Panc1 (cell line): ENCODE data around the gene RRP1. TPM values are rescaled to one million over a fixed set of nuclear protein-coding genes. Genes with fewer than 3 reads are reported as not detected.

ENCODE experiments used
- ATAC-seq: fragments of 200-7000 bp; cut with Tn5 transposase; 2 replicates; pipeline ENCODE4 v1.9.1; 2020; ENCODE audit warnings: mild to moderate bottlenecking, moderate library complexity
- BruUV-seq: library from RNA; stranded (reverse); fragments of 400-500 nt; replicated peaks from 2 replicates; lab custom pipeline; 2021; lab: Mats Ljungman, UMichigan
- CTCF ChIA-PET: fragments of 300-600 bp; sonication (Branson Sonifier 250); formaldehyde crosslinking; loops from one replicate; lab custom pipeline; 2022; ENCODE audit warnings: antibody characterized with exemption; lab: Charles Lee
- POLR2A ChIA-PET: fragments of 300-600 bp; sonication (Branson Sonifier 250); formaldehyde crosslinking; loops from one replicate; lab custom pipeline; 2022; ENCODE audit warnings: antibody characterized with exemption; lab: Charles Lee
- DNase-seq: peaks from one replicate; pipeline ENCODE4 v3.0.0-alpha.2; 2010; ENCODE audit warnings: low read depth, low spot score
- H3K27ac ChIP-seq: 2 replicates; pipeline ENCODE4 v1.5.1; 2011; ENCODE audit warnings: mild to moderate bottlenecking, low read length, inconsistent platforms
- H3K27me3 ChIP-seq: fragments of 200-500 bp; sonication (Bioruptor generic); 2 replicates; pipeline ENCODE4 v1.6.0; 2014; ENCODE audit warnings: low read length, inconsistent platforms; ENCODE audit not compliant: control insufficient read depth, insufficient read depth
- H3K36me3 ChIP-seq: fragments of 200-500 bp; sonication (Bioruptor generic); 2 replicates; pipeline ENCODE4 v1.5.1; 2014; ENCODE audit warnings: inconsistent platforms, mild to moderate bottlenecking, low read length, moderate library complexity; ENCODE audit not compliant: control insufficient read depth, insufficient read depth
- H3K4me1 ChIP-seq: 2 replicates; pipeline ENCODE4 v1.5.1; 2011; ENCODE audit warnings: inconsistent platforms, mild to moderate bottlenecking, low read length, moderate library complexity; ENCODE audit not compliant: control insufficient read depth, insufficient read depth
- H3K4me3 ChIP-seq, 2 experiments: 2 replicates each; pipeline ENCODE4 v1.5.1; 2011 to 2012; ENCODE audit warnings: low read depth in 2 of 2, low read length in 2 of 2, mild to moderate bottlenecking in 2 of 2, inconsistent platforms in 1 of 2, moderate library complexity in 1 of 2
- H3K9me3 ChIP-seq: fragments of 200-500 bp; sonication (Bioruptor generic); 2 replicates; pipeline ENCODE4 v1.5.1; 2014; ENCODE audit warnings: low read depth, mild to moderate bottlenecking, inconsistent platforms, low read length, moderate library complexity; ENCODE audit not compliant: control insufficient read depth, insufficient read depth
- POLR2AphosphoS5 ChIP-seq: IDR thresholded peaks from 2 replicates; pipeline ENCODE4 v1.6.1; 2012; ENCODE audit warnings: mild to moderate bottlenecking, low read depth, low read length, moderate library complexity
- SIN3A ChIP-seq: IDR thresholded peaks from 2 replicates; pipeline ENCODE4 v1.6.1; 2012; ENCODE audit warnings: low read depth, mild to moderate bottlenecking, low read length, moderate library complexity, borderline replicate concordance; ENCODE audit not compliant: insufficient read depth
- TCF7L2 ChIP-seq: IDR thresholded peaks from 2 replicates; pipeline ENCODE4 v1.6.1; 2011; ENCODE audit warnings: mild to moderate bottlenecking, low read depth, low read length, inconsistent platforms
- in situ Hi-C: cut with HindIII; loops from 2 replicates; pipeline ENCODE4 v1.10.0; 2016; ENCODE audit warnings: low sequenced_read_pairs, low pct_unique_long_range_greater_than_20kb
- intact Hi-C: fragments of 100-400 bp; cut with micrococcal nuclease; formaldehyde crosslinking; loops from one replicate; pipeline ENCODE4 v1.10.0; 2022; ENCODE audit not compliant: unreplicated experiment
- total RNA-seq: library from RNA; stranded (reverse); gene quantifications from one replicate; pipeline ENCODE4 v1.2.1, GENCODE V29; 2021; ENCODE audit not compliant: unreplicated experiment
- TF ChIP-seq, protein P1 (sequence below), 2 experiments: IDR thresholded peaks; 2 replicates each; pipeline ENCODE4 v1.6.1; 2011 to 2012; ENCODE audit warnings: low read depth in 2 of 2, control low read depth in 1 of 2, low read length in 1 of 2, mild to moderate bottlenecking in 1 of 2, moderate library complexity in 1 of 2; ENCODE audit not compliant: insufficient read depth in 1 of 2
- TF ChIP-seq, protein P2 (sequence below): fragments of 450-650 bp; IDR thresholded peaks from 2 replicates; pipeline ENCODE4 v1.5.1; 2017; ENCODE audit warnings: mild to moderate bottlenecking

RRP1 gene
- total RNA-seq, 1 experiment from 2014 or later, result 41.8 TPM

DNA sequence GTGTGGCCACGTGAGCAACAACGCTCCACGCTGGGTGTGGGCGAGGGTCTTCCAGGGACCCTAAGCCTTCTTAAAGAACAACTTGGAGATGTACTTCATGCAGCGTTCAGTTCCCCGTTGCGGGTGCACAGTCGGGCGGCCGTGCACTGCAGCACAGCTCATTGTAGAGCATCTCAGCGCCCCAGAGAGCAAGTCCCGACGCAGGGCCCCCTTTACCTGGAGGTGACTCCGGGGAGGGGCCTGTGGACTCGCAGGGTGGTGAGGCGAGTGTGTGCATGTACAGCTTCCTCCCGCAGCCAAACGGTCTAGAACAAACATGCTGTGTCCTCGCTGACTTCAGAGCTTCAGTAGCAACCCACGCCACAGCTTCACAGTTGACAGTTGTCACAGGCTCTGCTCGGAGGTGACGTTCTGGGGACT lies 19.5 kb downstream of the RRP1 start:
- peaks cover 18% of the 10 kb centered on the region for H3K4me1 ChIP-seq
- no peak overlapping the region for H3K27ac ChIP-seq
- H3K36me3 ChIP-seq, result no peaks in the 10 kb centered on the region
- ChIA-PET POLR2A (interaction anchor here (0.6 kb wide), 1 partner anchor 284 kb away, joined by 4 read pairs; no protein-coding TSS in a partner anchor), CTCF (interaction anchor here (0.5 kb wide), 1 partner anchor 57 kb away, joined by 4 read pairs; no protein-coding TSS in a partner anchor)
- H3K27me3 ChIP-seq, result no peaks in the 10 kb centered on the region
- no peak for ATAC-seq
- H3K9me3 ChIP-seq, result no peaks in the 10 kb centered on the region
- TF ChIP-seq POLR2AphosphoS5 (no peak), SIN3A (no peak), TCF7L2 (no peak)
- TF ChIP-seq, protein P1, sequence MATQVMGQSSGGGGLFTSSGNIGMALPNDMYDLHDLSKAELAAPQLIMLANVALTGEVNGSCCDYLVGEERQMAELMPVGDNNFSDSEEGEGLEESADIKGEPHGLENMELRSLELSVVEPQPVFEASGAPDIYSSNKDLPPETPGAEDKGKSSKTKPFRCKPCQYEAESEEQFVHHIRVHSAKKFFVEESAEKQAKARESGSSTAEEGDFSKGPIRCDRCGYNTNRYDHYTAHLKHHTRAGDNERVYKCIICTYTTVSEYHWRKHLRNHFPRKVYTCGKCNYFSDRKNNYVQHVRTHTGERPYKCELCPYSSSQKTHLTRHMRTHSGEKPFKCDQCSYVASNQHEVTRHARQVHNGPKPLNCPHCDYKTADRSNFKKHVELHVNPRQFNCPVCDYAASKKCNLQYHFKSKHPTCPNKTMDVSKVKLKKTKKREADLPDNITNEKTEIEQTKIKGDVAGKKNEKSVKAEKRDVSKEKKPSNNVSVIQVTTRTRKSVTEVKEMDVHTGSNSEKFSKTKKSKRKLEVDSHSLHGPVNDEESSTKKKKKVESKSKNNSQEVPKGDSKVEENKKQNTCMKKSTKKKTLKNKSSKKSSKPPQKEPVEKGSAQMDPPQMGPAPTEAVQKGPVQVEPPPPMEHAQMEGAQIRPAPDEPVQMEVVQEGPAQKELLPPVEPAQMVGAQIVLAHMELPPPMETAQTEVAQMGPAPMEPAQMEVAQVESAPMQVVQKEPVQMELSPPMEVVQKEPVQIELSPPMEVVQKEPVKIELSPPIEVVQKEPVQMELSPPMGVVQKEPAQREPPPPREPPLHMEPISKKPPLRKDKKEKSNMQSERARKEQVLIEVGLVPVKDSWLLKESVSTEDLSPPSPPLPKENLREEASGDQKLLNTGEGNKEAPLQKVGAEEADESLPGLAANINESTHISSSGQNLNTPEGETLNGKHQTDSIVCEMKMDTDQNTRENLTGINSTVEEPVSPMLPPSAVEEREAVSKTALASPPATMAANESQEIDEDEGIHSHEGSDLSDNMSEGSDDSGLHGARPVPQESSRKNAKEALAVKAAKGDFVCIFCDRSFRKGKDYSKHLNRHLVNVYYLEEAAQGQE (IDR thresholded peaks at IDR 0.05; ENCODE audit: insufficient read depth in 1 of 2, low read depth in 2 of 2, low read length in 1 of 2), result no peak
- TF ChIP-seq, protein P2, sequence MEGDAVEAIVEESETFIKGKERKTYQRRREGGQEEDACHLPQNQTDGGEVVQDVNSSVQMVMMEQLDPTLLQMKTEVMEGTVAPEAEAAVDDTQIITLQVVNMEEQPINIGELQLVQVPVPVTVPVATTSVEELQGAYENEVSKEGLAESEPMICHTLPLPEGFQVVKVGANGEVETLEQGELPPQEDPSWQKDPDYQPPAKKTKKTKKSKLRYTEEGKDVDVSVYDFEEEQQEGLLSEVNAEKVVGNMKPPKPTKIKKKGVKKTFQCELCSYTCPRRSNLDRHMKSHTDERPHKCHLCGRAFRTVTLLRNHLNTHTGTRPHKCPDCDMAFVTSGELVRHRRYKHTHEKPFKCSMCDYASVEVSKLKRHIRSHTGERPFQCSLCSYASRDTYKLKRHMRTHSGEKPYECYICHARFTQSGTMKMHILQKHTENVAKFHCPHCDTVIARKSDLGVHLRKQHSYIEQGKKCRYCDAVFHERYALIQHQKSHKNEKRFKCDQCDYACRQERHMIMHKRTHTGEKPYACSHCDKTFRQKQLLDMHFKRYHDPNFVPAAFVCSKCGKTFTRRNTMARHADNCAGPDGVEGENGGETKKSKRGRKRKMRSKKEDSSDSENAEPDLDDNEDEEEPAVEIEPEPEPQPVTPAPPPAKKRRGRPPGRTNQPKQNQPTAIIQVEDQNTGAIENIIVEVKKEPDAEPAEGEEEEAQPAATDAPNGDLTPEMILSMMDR, result no peak
- no TSS peak for BruUV-seq
- H3K4me3 ChIP-seq, result no peak overlapping the region
- intact Hi-C loops, result no loop called here
- no peak for DNase-seq
- in situ Hi-C loops, result no loop called here

DNA sequence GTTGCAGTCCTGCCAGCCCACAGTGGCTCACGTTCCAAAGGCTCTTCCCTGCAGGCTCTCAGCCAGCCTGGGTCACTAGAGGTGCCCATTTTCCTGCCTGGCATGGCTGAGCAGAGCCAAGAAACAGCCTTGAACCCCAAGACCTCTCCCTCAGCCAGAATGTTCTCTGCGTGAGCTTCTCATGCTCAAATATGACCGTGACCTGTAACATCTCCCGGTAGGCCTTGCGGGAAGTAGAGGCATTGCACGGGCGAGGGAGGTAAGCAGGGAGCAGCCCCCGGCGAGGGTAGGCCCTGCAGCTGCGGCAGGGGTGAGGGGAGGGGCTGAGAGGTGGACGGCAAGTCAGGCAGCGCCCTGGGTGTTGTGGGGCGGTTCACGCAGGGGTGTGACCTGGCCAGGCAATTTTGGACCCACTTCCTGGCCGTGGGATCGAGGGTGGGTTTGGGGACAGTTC lies 20.0 kb downstream of the RRP1 start:
- CTCF ChIA-PET, result no interaction called here
- DNase-seq (no peak), ATAC-seq (no peak)
- Histone ChIP-seq H3K4me1 (peaks cover 18% of the 10 kb centered on the region), H3K27ac (no peak overlapping the region), H3K9me3 (no peaks in the 10 kb centered on the region), H3K36me3 (no peaks in the 10 kb centered on the region), H3K27me3 (no peaks in the 10 kb centered on the region), H3K4me3 (no peak overlapping the region)
- BruUV-seq, result no TSS peak
- TF ChIP-seq, protein P1 (IDR thresholded peaks at IDR 0.05; ENCODE audit: insufficient read depth in 1 of 2, low read depth in 2 of 2, low read length in 1 of 2), result no peak
- TF ChIP-seq TCF7L2 (no peak), SIN3A (no peak), POLR2AphosphoS5 (no peak)
- TF ChIP-seq, protein P2, result no peak
- intact Hi-C loops, result no loop called here
- in situ Hi-C loops, result no loop called here
- POLR2A ChIA-PET, result no interaction called here
